ENCODE results near the gene RAPGEF6. TPM values are rescaled to one million over a fixed set of nuclear protein-coding genes. Genes with fewer than 3 reads are reported as not detected.
A peak's percentile ranks its signal among the peaks of the same experiment; 100 is the strongest.
"Not testable (repeated sequence)": the region's sequence is repeated elsewhere in the genome, so short reads cannot be mapped to it uniquely, and the experiment has no call there.

The RAPGEF6 gene
- total RNA-seq, 1 donor from 2014 or later, result 34.9 TPM

DNA sequence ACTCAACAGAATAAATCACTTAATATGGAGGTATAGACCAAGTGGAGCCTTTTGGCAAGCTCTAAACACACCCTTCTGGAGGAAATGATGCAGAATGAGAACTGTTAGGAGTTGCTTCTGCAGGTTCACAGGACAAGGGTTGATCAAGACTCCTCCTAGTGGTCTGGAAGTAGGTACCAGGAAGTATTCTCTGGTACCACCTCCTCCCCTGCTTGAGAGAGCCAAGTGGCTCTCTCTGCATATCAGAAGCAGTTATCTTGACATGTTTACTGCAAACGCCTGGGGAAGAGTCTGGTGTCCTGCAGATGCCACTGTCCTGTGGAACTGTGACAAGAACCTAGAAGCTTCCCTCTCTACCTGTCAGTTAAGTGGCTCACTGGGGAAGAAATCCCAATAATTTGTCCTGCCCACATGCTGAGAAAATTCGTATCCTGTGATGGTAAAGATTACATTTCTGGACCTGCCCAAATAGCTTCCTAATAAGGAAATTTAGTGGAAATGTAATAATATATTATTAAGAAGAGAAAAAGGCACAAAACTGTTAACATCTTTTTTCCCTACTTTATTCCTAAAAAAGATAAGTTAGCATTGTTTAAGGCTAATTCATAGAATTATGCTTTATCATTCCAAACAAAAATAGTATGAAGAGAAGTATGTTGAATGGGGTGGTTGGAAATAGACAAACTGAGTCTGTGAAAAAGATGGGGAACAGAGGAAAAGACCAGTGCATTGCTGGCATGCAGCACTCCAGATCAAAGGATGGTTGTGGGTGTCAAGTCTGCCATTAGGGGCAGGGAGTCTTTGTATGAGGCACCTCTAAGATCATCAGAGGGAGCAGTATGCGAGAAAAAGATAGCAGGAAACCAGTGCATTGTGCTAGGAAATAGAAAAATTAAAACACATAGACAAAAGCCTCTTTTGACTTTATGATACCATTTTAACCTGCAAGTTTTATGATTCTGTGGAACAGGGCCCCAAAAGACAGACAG, 252.3 kb downstream of the RAPGEF6 start:
- H3K27me3 Mint-ChIP-seq, result no peaks in the 10 kb centered on the region
- intact Hi-C loops (cut with micrococcal nuclease), result loop anchor here (1.0 to 2.0 kb wide), 6 partner anchors 35 to 218 kb away; partner anchors contain the start of genes CDC42SE2, HINT1 and LYRM7
- no peaks in the 10 kb centered on the region for H3K9me3 Mint-ChIP-seq
- DNase-seq, result peak; percentile 89
- peaks cover 71% of the 10 kb centered on the region for H3K4me1 Mint-ChIP-seq
- peaks cover 35% of the 10 kb centered on the region for H3K36me3 Mint-ChIP-seq (ENCODE audit: low read depth)
- peak overlapping the region; percentile 77 for H3K4me3 Mint-ChIP-seq
- H3K27ac Mint-ChIP-seq, result peak overlapping the region; percentile 91

DNA sequence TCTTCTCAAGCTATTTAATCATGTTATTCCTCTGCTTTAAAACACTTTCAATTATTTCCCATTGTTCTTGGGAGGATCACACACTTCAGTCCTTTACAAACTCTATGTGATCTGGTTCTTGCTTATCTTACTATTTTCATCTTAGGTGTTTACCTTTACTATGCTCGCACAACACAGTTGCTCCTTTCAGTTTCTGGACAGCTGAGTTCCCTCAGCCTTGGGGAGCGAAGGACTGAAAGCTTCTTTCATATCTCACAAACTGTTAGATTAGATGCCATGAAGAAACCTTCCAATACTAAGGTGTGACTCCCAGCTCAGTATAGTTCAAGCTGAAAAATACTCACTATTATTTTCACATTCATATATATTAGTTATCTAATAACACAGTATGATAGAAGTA, 253.3 kb downstream of the RAPGEF6 start:
- peak; percentile 83 for DNase-seq
- peaks cover 35% of the 10 kb centered on the region for H3K36me3 Mint-ChIP-seq (ENCODE audit: low read depth)
- H3K27me3 Mint-ChIP-seq, result no peaks in the 10 kb centered on the region
- peaks cover 75% of the 10 kb centered on the region for H3K4me1 Mint-ChIP-seq
- peak overlapping the region; percentile 91 for H3K27ac Mint-ChIP-seq
- peak overlapping the region; percentile 81 for H3K4me3 Mint-ChIP-seq
- intact Hi-C loops (cut with micrococcal nuclease), result loop anchor here (1.0 to 2.0 kb wide), 5 partner anchors 53 to 217 kb away; partner anchors contain the start of genes CDC42SE2, HINT1 and LYRM7
- H3K9me3 Mint-ChIP-seq, result no peaks in the 10 kb centered on the region

DNA sequence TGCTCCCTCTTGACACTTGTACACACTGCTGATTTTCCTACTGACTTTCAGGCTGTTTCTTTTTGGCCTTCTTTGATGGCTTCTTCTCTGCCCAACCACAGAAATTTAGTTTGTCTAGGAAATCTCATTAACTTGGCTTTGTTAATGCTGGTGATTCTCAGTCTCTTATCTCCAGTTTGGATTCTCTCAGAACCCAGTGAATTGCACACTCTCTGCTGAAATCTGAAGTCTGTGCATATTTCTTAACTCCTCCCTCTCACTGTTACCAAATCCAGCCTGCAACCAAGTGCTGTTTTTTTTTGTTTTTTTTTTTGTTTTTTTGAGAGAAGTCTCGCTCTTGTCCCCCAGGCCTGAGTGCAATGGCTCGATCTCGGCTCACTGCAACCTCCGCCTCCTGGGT, 254.0 kb downstream of the RAPGEF6 start:
- H3K4me3 Mint-ChIP-seq, result peak overlapping the region; percentile 81
- peaks cover 32% of the 10 kb centered on the region for H3K36me3 Mint-ChIP-seq (ENCODE audit: low read depth)
- H3K4me1 Mint-ChIP-seq, result peaks cover 73% of the 10 kb centered on the region
- H3K27me3 Mint-ChIP-seq, result no peaks in the 10 kb centered on the region
- no peaks in the 10 kb centered on the region for H3K9me3 Mint-ChIP-seq
- H3K27ac Mint-ChIP-seq, result peak overlapping the region; percentile 91
- DNase-seq, result peak; percentile 67
- intact Hi-C loops (cut with micrococcal nuclease), result no loop called here

DNA sequence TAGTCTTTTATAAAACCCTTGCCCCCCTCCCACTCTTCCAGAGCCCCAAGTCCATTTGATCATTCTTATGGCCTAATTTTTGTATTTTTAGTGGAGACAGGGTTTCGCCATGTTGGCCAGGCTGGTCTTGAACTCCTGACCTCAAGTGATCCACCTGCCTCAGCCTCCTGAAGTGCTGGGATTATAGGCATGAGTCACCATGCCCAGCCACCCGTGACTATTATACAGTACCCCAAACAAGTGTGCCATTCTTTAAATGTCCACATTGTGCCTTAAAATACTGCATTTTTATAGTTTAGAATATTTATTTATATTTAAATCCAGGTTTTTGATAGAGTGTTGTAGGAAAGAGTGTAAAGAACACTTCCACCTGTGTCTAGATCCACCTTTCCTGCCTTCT, 254.8 kb downstream of the RAPGEF6 start:
- H3K9me3 Mint-ChIP-seq; DNase-seq; H3K27me3 Mint-ChIP-seq; intact Hi-C loops (cut with micrococcal nuclease): not testable (repeated sequence)
- Mint-ChIP-seq H3K4me1 (peaks cover 75% of the 10 kb centered on the region), H3K27ac (peak overlapping the region; percentile 98), H3K4me3 (peak overlapping the region; percentile 81), H3K36me3 (ENCODE audit: low read depth) (peaks cover 33% of the 10 kb centered on the region)

DNA sequence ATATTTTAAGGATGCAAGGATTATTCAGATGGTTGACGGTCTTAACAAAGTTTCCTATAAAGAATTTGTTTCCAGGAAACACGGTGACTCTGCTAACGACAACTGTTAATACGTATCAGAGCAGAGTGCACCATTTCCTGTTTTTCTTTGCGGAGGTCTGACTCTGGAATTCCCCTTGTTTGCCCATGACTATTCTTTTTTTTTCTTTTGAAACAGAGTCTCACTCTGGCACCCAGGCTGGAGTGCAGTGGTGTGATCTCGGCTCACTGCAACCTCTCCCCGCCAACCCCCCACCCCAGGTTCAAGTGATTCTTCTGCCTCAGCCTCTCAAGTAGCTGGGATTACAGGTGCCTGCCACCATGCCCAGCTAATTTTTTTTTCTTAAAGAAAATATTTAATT, 255.3 kb downstream of the RAPGEF6 start:
- Mint-ChIP-seq H3K27me3 (no peaks in the 10 kb centered on the region), H3K36me3 (ENCODE audit: low read depth) (peaks cover 31% of the 10 kb centered on the region), H3K9me3 (no peaks in the 10 kb centered on the region), H3K4me1 (peaks cover 75% of the 10 kb centered on the region), H3K4me3 (peak overlapping the region; percentile 74), H3K27ac (peak overlapping the region; percentile 98)
- peak; percentile 92 for DNase-seq
- intact Hi-C loops (cut with micrococcal nuclease), result loop anchor here (1.0 kb wide), 3 partner anchors 10 to 21 kb away; no protein-coding TSS in a partner anchor

DNA sequence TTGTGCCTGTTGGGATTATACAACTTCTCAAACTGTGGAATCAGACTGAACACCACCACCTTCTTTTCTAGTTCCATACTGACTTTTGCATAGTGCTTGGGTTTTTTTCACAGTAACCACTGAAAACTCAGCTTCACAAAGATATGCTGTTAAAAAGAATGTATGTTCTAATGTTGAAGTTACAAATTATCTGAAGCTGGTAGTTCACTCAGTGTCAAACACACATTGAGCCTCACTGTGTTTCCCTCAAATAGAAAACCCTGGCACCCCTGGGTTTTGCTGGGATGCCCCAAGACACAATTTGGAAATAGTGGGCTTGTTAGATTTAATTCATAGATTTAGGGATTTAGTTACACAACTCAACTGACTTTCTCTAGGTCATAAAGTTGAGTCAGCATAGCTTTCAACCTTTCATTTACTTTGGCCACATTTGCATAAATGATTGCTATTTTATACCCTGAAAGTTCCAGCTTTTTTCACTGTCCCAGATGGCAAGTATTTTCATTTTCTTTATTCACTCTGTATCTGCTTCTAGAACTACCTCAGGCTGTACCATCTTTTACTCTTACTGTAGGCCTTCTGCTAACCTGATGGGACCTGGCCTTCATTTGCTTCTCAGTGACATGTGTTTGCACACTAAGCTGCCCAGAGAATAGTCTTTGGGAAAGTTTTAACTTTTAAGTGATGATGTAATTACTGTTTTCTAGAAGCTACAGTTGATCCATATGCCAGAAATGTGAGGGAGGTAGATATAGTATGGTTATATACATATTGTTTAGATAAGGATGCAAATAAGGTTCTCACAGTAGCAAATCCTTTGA, 256.1 kb downstream of the RAPGEF6 start:
- Mint-ChIP-seq H3K36me3 (ENCODE audit: low read depth) (peaks cover 30% of the 10 kb centered on the region), H3K9me3 (no peaks in the 10 kb centered on the region), H3K4me1 (peaks cover 73% of the 10 kb centered on the region), H3K27ac (peak overlapping the region; percentile 98), H3K27me3 (no peaks in the 10 kb centered on the region), H3K4me3 (peak overlapping the region; percentile 63)
- intact Hi-C loops (cut with micrococcal nuclease), result loop anchor here (1.0 kb wide), 3 partner anchors 10 to 21 kb away; no protein-coding TSS in a partner anchor
- DNase-seq, result peak; percentile 82

DNA sequence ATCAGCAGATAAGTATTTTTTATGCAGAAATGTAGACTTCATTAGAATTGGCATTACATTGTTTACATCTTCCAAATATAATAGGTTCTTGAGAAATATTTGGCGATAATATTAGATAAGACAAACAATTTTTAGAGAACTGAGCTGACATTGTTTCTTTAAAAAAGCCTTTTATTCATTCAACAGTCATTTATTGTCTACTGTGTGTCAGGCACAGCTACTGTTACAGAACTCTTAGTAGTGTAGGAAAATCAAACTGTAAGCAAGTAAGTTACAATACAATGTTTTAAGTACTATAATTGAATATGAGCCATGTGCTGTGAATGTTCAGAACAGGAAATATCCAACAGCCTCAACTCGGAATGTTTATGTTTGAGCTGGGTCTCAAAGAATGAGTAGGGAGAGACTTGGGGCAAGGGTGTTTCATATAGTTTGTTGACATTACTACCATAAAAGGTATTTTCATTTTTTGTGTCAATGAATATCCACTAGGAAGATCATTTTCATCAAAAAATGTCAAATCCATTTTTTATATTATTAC, 257.2 kb downstream of the RAPGEF6 start:
- intact Hi-C loops (cut with micrococcal nuclease), result no loop called here
- Mint-ChIP-seq H3K4me3 (peak overlapping the region; percentile 55), H3K9me3 (no peaks in the 10 kb centered on the region), H3K36me3 (ENCODE audit: low read depth) (peaks cover 35% of the 10 kb centered on the region), H3K27ac (peak overlapping the region; percentile 87), H3K27me3 (no peaks in the 10 kb centered on the region), H3K4me1 (peaks cover 75% of the 10 kb centered on the region)
- no peak for DNase-seq

DNA sequence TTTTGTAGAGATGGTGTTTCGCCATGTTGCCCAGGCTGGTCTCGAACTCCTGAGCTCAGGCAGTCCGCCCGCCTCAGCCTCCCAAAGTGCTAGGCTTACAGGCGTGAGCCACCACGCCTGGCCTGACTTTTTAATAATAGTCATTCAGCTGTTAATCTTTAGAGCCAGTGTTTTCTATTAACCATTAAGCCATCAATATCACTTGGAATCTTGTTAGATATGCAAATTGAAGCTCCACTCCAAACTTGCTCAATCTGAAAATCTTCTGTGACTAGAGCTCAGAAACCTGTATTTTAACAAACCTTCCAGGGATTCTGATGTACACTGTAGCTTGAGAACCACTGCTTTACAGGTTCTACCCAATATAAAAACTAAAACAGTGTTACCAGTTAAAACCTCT, 257.7 kb downstream of the RAPGEF6 start:
- intact Hi-C loops (cut with micrococcal nuclease), result no loop called here
- peak overlapping the region; percentile 87 for H3K27ac Mint-ChIP-seq
- peaks cover 35% of the 10 kb centered on the region for H3K36me3 Mint-ChIP-seq (ENCODE audit: low read depth)
- H3K9me3 Mint-ChIP-seq, result no peaks in the 10 kb centered on the region
- H3K4me3 Mint-ChIP-seq, result no peak overlapping the region
- DNase-seq, result no peak
- H3K4me1 Mint-ChIP-seq, result peaks cover 73% of the 10 kb centered on the region
- H3K27me3 Mint-ChIP-seq, result no peaks in the 10 kb centered on the region

DNA sequence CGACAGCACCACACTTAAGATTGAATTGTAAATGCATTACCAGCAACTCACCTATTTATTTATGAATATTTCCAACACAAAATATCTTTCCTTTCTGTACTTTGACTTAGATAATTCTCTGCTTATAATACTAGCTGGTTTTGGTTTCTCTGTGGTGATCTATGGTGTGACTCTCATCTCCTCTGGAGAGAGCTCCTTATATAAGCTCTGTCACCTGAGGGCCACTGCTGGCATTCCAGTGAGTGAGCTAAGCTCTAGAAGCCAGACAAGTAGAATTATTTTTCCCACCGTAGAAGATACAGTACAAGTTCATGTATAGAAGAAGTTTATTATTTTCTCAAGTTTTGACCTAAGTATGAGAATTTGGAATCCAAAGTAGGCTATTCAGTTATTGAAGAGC, 259.7 kb downstream of the RAPGEF6 start:
- H3K4me1 Mint-ChIP-seq, result peaks cover 72% of the 10 kb centered on the region
- peak overlapping the region; percentile 71 for H3K27ac Mint-ChIP-seq
- H3K27me3 Mint-ChIP-seq, result no peaks in the 10 kb centered on the region
- H3K9me3 Mint-ChIP-seq, result peaks cover 4% of the 10 kb centered on the region
- peak overlapping the region; percentile 5 for H3K4me3 Mint-ChIP-seq
- DNase-seq, result peak; percentile 73
- intact Hi-C loops (cut with micrococcal nuclease), result no loop called here
- peaks cover 35% of the 10 kb centered on the region for H3K36me3 Mint-ChIP-seq (ENCODE audit: low read depth)

Other genes starting within 250 kb of the RAPGEF6 start
- gene FNIP1, start 161.8 kb upstream of the RAPGEF6 start, total RNA-seq, result 15.8 and 17.5 TPM in 2 replicates